ENCODE results near the gene C22orf39. TPM values are rescaled to one million over a fixed set of nuclear protein-coding genes. Genes with fewer than 3 reads are reported as not detected.

The C22orf39 gene
- total RNA-seq, 4 donors from 2014 or later, result 69.4 to 107 (median 97.0) TPM

GRCh38 chr22:19470010-19470409 lies 22.5 kb upstream of the C22orf39 start:
- 83% methylated on average over 1 of the region's 2 CpGs; no CpG with 5 or more reads in 1 of the 2 donors for WGBS, 2 donors (ENCODE audit: low coverage in 1 of 2)
- Histone ChIP-seq H3K36me3 (peaks cover 7 to 100% of the 10 kb centered on the region in 2 donors), H3K27ac (no peak overlapping the region), H3K27me3 (no peaks in the 10 kb centered on the region), H3K4me1 (peaks cover 0 to under 1% (median 0%) of the 10 kb centered on the region in 3 donors), H3K4me3 (no peak overlapping the region), H3K9me3 (no peaks in the 10 kb centered on the region)
- TF ChIP-seq EP300 (IDR thresholded peaks at IDR 0.05) (no peak), POLR2A (IDR thresholded peaks at IDR 0.05) (no peak), CTCF (IDR thresholded peaks at IDR 0.05) (no peak), POLR2AphosphoS5 (IDR thresholded peaks at IDR 0.05) (no peak)
- no peak for ATAC-seq

- H3K4me3 ChIP-seq, result no peak overlapping the region
- no peaks in the 10 kb centered on the region for H3K27me3 ChIP-seq
- 73% methylated on average over 3 of the region's 7 CpGs; no CpG with 5 or more reads in 1 of the 2 donors for WGBS, 2 donors (ENCODE audit: low coverage in 1 of 2)
- H3K4me1 ChIP-seq, result no peaks in the 10 kb centered on the region
- no peak for TF ChIP-seq POLR2A (IDR thresholded peaks at IDR 0.05)
- no peak for TF ChIP-seq EP300 (IDR thresholded peaks at IDR 0.05)
- TF ChIP-seq CTCF (IDR thresholded peaks at IDR 0.05), result no peak
- TF ChIP-seq POLR2AphosphoS5 (IDR thresholded peaks at IDR 0.05), result no peak
- no peaks in the 10 kb centered on the region for H3K9me3 ChIP-seq
- ATAC-seq, result no peak
- peaks cover 7 to 100% of the 10 kb centered on the region in 2 donors for H3K36me3 ChIP-seq
- no peak overlapping the region for H3K27ac ChIP-seq
These were observed 21.9 kb upstream of the C22orf39 start for GRCh38 chr22:19469421-19469820.

- H3K27ac ChIP-seq, result no peak overlapping the region
- H3K36me3 ChIP-seq, result peaks cover 7 to 100% of the 10 kb centered on the region in 2 donors
- no peak for ATAC-seq
- no peaks in the 10 kb centered on the region for H3K9me3 ChIP-seq
- TF ChIP-seq EP300 (IDR thresholded peaks at IDR 0.05) (no peak), POLR2AphosphoS5 (IDR thresholded peaks at IDR 0.05) (no peak), CTCF (IDR thresholded peaks at IDR 0.05) (no peak), POLR2A (IDR thresholded peaks at IDR 0.05) (no peak)
- 62 to 70% methylated on average over 2 to 3 of the region's 6 CpGs for WGBS, 2 donors (ENCODE audit: low coverage in 1 of 2)
- H3K4me1 ChIP-seq, result no peaks in the 10 kb centered on the region
- no peaks in the 10 kb centered on the region for H3K27me3 ChIP-seq
- no peak overlapping the region for H3K4me3 ChIP-seq
These were observed 20.4 kb upstream of the C22orf39 start for GRCh38 chr22:19467912-19468311.

- no peak for ATAC-seq
- H3K4me1 ChIP-seq, result no peaks in the 10 kb centered on the region
- H3K4me3 ChIP-seq, result no peak overlapping the region
- no peak overlapping the region for H3K27ac ChIP-seq
- no peak for TF ChIP-seq POLR2A (IDR thresholded peaks at IDR 0.05)
- TF ChIP-seq EP300 (IDR thresholded peaks at IDR 0.05), result no peak
- TF ChIP-seq POLR2AphosphoS5 (IDR thresholded peaks at IDR 0.05), result no peak
- no peak for TF ChIP-seq CTCF (IDR thresholded peaks at IDR 0.05)
- no peaks in the 10 kb centered on the region for H3K27me3 ChIP-seq
- 90 to 93% methylated on average over 7 of the region's 9 CpGs for WGBS, 2 donors (ENCODE audit: low coverage in 1 of 2)
- H3K9me3 ChIP-seq, result no peaks in the 10 kb centered on the region
- peaks cover 7 to 100% of the 10 kb centered on the region in 2 donors for H3K36me3 ChIP-seq
These were observed 19.6 kb upstream of the C22orf39 start for GRCh38 chr22:19466848-19467752.
